Measurements from ENCODE around the gene NOTCH1.

GRCh38 chr9:136543830-136544547 lies 1.9 kb downstream of the NOTCH1 start:
- TF ChIP-seq ARNTL (CRISPR knock-in tag; IDR thresholded peaks at IDR 0.05; ENCODE audit: borderline replicate concordance, low read depth) (no peak), ZNF8 (CRISPR knock-in tag; IDR thresholded peaks at IDR 0.05) (no peak), ZFP30 (CRISPR knock-in tag; IDR thresholded peaks at IDR 0.05) (no peak), ZFP3 (CRISPR knock-in tag; IDR thresholded peaks at IDR 0.05) (no peak), PATZ1 (CRISPR knock-in tag; IDR thresholded peaks at IDR 0.05; ENCODE audit: borderline replicate concordance) (no peak), ZNF565 (CRISPR knock-in tag; conservative IDR thresholded peaks at IDR 0.05; ENCODE audit: low read depth) (no peak), OSR1 (CRISPR knock-in tag; IDR thresholded peaks at IDR 0.05) (no peak), TSHZ2 (CRISPR knock-in tag; IDR thresholded peaks at IDR 0.05) (no peak)

Measured in SK-N-SH treated with all-trans-retinoic acid at 6 μM for 48 hours (cell line).